ENCODE results near the gene CCDC152. TPM values are rescaled to one million over a fixed set of nuclear protein-coding genes. Genes with fewer than 3 reads are reported as not detected.

The CCDC152 gene
- total RNA-seq, 1 experiment from 2014 or later, result 0.26 TPM

DNA sequence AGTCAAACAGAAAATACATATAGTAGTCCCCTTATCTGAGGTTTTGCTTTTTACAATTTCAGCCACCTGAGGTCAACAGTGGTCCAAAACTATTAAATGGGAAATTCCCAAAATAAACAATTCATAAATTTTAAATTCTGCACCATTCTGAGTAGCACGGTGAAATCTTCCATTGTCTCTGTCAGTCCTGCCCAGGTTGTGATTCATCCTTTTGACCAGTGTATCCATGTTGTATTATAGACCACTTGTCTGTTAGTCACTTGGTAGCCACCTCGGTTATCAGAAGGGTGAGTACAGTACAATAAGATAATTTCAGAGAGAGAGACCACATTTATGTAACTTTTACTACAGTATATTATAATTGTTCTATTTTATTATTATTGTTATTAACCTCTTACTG, 2.8 kb downstream of the CCDC152 start:
- ChIA-PET POLR2A (ENCODE audit: unreplicated experiment) (no interaction called here), CTCF (no interaction called here)
- no peaks in the 10 kb centered on the region for H3K27me3 ChIP-seq (ENCODE audit: insufficient read depth, low read depth)
- H3K4me2 ChIP-seq, result no peak overlapping the region
- no peaks in the 10 kb centered on the region for H3F3A ChIP-seq (ENCODE audit: insufficient read depth, low read depth)
- H3K4me3 ChIP-seq, result no peak overlapping the region
- no peaks in the 10 kb centered on the region for H3K36me3 ChIP-seq (ENCODE audit: low read depth)
- no peaks in the 10 kb centered on the region for H3K79me2 ChIP-seq (ENCODE audit: low read depth)
- no peak for DNase-seq
- intact Hi-C loops (cut with micrococcal nuclease; ENCODE audit: unreplicated experiment), result no loop called here
- H3K9me2 ChIP-seq (ENCODE audit: insufficient read depth), result 0 out of 2 replicates have a peak, but pooled peaks cover 4% of the 10 kb centered on the region
- no peaks in the 10 kb centered on the region for H3K4me1 ChIP-seq (replicated peaks; ENCODE audit: insufficient read depth)
- no peak overlapping the region for H3K27ac ChIP-seq
- H2AFZ ChIP-seq, result no peak overlapping the region
- TF ChIP-seq EZH2 (IDR thresholded peaks at IDR 0.05; ENCODE audit: low read depth), result no peak
- TF ChIP-seq, protein P1, sequence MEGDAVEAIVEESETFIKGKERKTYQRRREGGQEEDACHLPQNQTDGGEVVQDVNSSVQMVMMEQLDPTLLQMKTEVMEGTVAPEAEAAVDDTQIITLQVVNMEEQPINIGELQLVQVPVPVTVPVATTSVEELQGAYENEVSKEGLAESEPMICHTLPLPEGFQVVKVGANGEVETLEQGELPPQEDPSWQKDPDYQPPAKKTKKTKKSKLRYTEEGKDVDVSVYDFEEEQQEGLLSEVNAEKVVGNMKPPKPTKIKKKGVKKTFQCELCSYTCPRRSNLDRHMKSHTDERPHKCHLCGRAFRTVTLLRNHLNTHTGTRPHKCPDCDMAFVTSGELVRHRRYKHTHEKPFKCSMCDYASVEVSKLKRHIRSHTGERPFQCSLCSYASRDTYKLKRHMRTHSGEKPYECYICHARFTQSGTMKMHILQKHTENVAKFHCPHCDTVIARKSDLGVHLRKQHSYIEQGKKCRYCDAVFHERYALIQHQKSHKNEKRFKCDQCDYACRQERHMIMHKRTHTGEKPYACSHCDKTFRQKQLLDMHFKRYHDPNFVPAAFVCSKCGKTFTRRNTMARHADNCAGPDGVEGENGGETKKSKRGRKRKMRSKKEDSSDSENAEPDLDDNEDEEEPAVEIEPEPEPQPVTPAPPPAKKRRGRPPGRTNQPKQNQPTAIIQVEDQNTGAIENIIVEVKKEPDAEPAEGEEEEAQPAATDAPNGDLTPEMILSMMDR (conservative IDR thresholded peaks at IDR 0.05), result no peak
- no TSS peak for BruUV-seq (replicated peaks)
- no peaks in the 10 kb centered on the region for H3K9me3 ChIP-seq (ENCODE audit: insufficient read depth, low read depth)
- no peaks in the 10 kb centered on the region for H4K20me1 ChIP-seq (ENCODE audit: insufficient read depth)

DNA sequence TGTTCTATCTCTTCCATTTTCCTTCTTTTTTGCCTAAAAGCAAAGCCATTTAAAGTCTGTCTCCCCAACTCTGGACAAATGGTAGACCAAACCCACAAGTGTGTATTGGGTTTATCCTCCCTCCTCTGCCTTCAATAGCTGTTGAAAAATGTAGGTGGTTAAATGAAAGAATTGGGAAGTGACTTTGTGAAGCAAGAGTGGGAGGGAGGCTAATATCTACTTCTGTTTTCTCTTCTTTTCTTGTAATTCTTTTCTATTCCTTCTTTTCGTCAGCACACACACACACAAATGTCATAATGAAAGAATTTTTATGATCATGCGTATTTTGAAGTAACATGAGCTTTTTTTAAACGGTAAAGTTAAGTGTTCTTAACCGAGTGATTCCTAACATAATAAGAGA, 3.8 kb downstream of the CCDC152 start:
- Histone ChIP-seq H3K9me3 (ENCODE audit: insufficient read depth, low read depth) (no peaks in the 10 kb centered on the region), H3K9me2 (ENCODE audit: insufficient read depth) (0 out of 2 replicates have a peak, but pooled peaks cover 4% of the 10 kb centered on the region), H3K4me3 (no peak overlapping the region), H3K79me2 (ENCODE audit: low read depth) (no peaks in the 10 kb centered on the region), H3K27me3 (ENCODE audit: insufficient read depth, low read depth) (no peaks in the 10 kb centered on the region), H2AFZ (no peak overlapping the region), H3F3A (ENCODE audit: insufficient read depth, low read depth) (no peaks in the 10 kb centered on the region), H3K27ac (no peak overlapping the region), H3K4me2 (no peak overlapping the region), H3K36me3 (ENCODE audit: low read depth) (no peaks in the 10 kb centered on the region), H4K20me1 (ENCODE audit: insufficient read depth) (no peaks in the 10 kb centered on the region), H3K4me1 (replicated peaks; ENCODE audit: insufficient read depth) (no peaks in the 10 kb centered on the region)
- POLR2A ChIA-PET (ENCODE audit: unreplicated experiment), result no interaction called here
- TF ChIP-seq EZH2 (IDR thresholded peaks at IDR 0.05; ENCODE audit: low read depth), result no peak
- TF ChIP-seq, protein P1 (conservative IDR thresholded peaks at IDR 0.05), result no peak
- no peak for DNase-seq
- CTCF ChIA-PET, result no interaction called here
- BruUV-seq (replicated peaks), result no TSS peak
- intact Hi-C loops (cut with micrococcal nuclease; ENCODE audit: unreplicated experiment), result no loop called here

DNA sequence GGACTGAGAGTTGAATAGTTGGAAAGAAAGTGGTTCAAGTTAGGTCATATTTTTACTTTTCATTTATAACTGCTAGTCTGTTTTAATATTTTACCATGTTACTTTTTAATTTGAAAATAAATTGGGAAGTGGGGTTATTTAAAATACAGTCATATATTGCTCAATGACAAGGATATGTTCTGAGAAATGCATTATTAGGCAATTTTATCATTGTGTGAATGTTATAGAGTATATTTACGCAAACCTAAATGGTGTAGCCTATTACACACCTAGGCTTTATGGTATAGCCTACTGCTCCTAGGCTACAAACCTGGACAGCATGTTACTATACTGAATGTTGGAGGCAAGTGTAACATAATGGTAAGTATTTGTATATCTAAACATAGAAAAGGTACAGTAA, 5.2 kb downstream of the CCDC152 start:
- ChIA-PET CTCF (no interaction called here), POLR2A (ENCODE audit: unreplicated experiment) (no interaction called here)
- Histone ChIP-seq H3K9me2 (ENCODE audit: insufficient read depth) (0 out of 2 replicates have a peak, but pooled peaks cover 4% of the 10 kb centered on the region), H3K4me3 (no peak overlapping the region), H3K79me2 (ENCODE audit: low read depth) (no peaks in the 10 kb centered on the region), H2AFZ (no peak overlapping the region), H3K27me3 (ENCODE audit: insufficient read depth, low read depth) (no peaks in the 10 kb centered on the region), H3K9me3 (ENCODE audit: insufficient read depth, low read depth) (no peaks in the 10 kb centered on the region), H3F3A (ENCODE audit: insufficient read depth, low read depth) (no peaks in the 10 kb centered on the region), H3K36me3 (ENCODE audit: low read depth) (no peaks in the 10 kb centered on the region), H3K27ac (no peak overlapping the region), H3K4me2 (no peak overlapping the region), H4K20me1 (ENCODE audit: insufficient read depth) (no peaks in the 10 kb centered on the region), H3K4me1 (replicated peaks; ENCODE audit: insufficient read depth) (no peaks in the 10 kb centered on the region)
- intact Hi-C loops (cut with micrococcal nuclease; ENCODE audit: unreplicated experiment), result no loop called here
- no TSS peak for BruUV-seq (replicated peaks)
- no peak for DNase-seq
- TF ChIP-seq, protein P1 (conservative IDR thresholded peaks at IDR 0.05), result no peak
- no peak for TF ChIP-seq EZH2 (IDR thresholded peaks at IDR 0.05; ENCODE audit: low read depth)
